Esophagus muscularis mucosa (tissue), 4 donors: ENCODE data around the gene PRDM16.

Experiments used
- EP300 ChIP-seq: sonication (generic); formaldehyde crosslinking; IDR thresholded peaks from one replicate; pipeline ENCODE4 v1.6.1; 2017; ENCODE audit warnings: antibody characterized with exemption
- POLR2A ChIP-seq: fragments of 450-650 bp; IDR thresholded peaks from one replicate; pipeline ENCODE4 v1.6.1; 2017; ENCODE audit warnings: antibody characterized with exemption, moderate library complexity, mild to moderate bottlenecking, low read depth
- TF ChIP-seq, protein P1 (sequence below), 3 experiments: fragments of 200-600 bp in 2 of 3; fragments of 450-650 bp in 1 of 3; sonication (generic) in 2 of 3; IDR thresholded peaks; one replicate each; pipeline ENCODE4 v1.5.1; 2017 to 2019; ENCODE audit warnings: antibody characterized with exemption in 3 of 3, mild to moderate bottlenecking in 2 of 3, moderate library complexity in 1 of 3

GRCh38 chr1:3413975-3414710 lies 345.1 kb downstream of the PRDM16 start:
- TF ChIP-seq, protein P1, sequence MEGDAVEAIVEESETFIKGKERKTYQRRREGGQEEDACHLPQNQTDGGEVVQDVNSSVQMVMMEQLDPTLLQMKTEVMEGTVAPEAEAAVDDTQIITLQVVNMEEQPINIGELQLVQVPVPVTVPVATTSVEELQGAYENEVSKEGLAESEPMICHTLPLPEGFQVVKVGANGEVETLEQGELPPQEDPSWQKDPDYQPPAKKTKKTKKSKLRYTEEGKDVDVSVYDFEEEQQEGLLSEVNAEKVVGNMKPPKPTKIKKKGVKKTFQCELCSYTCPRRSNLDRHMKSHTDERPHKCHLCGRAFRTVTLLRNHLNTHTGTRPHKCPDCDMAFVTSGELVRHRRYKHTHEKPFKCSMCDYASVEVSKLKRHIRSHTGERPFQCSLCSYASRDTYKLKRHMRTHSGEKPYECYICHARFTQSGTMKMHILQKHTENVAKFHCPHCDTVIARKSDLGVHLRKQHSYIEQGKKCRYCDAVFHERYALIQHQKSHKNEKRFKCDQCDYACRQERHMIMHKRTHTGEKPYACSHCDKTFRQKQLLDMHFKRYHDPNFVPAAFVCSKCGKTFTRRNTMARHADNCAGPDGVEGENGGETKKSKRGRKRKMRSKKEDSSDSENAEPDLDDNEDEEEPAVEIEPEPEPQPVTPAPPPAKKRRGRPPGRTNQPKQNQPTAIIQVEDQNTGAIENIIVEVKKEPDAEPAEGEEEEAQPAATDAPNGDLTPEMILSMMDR (IDR thresholded peaks at IDR 0.05) = no peak
- no peak for TF ChIP-seq POLR2A
- TF ChIP-seq EP300 = no peak
